MCF 10A (cell line): ENCODE results near the gene EIF4G2. TPM values are rescaled to one million over a fixed set of nuclear protein-coding genes. Genes with fewer than 3 reads are reported as not detected.

Experiments
- BruUV-seq: library from RNA; stranded (reverse); fragments of 400-500 nt; replicated peaks from 2 replicates; lab custom pipeline; 2021; lab: Mats Ljungman, UMichigan
- CTCF ChIA-PET: fragments of 300-600 bp; sonication (Branson Sonifier 250); formaldehyde crosslinking; extraction: SDS; loops from one replicate; lab custom pipeline; 2021; ENCODE audit warnings: antibody characterized with exemption, inconsistent platforms; lab: Yijun Ruan, JAX
- POLR2A ChIA-PET: fragments of 300-600, 350-650 bp; sonication (Branson Sonifier 250); formaldehyde crosslinking; extraction: SDS; loops from one replicate; lab custom pipeline; 2020; ENCODE audit warnings: antibody characterized with exemption, inconsistent platforms; lab: Yijun Ruan, JAX
- DNase-seq: peaks from one replicate; pipeline ENCODE4 v3.0.0-alpha.2; 2018; ENCODE audit not compliant: unreplicated experiment
- H3K27ac Mint-ChIP-seq: one replicate; pipeline ENCODE4 v1.8.0; 2022; ENCODE audit warnings: mild to moderate bottlenecking, low read depth, mixed read lengths; ENCODE audit not compliant: unreplicated experiment
- H3K27me3 Mint-ChIP-seq: one replicate; pipeline ENCODE4 v1.8.0; 2022; ENCODE audit warnings: mixed read lengths; ENCODE audit not compliant: insufficient read depth, unreplicated experiment
- H3K36me3 Mint-ChIP-seq: one replicate; pipeline ENCODE4 v1.8.0; 2022; ENCODE audit warnings: mild to moderate bottlenecking, moderate library complexity, mixed read lengths; ENCODE audit not compliant: insufficient read depth, unreplicated experiment
- H3K4me1 Mint-ChIP-seq: one replicate; pipeline ENCODE4 v1.8.0; 2022; ENCODE audit warnings: mixed read lengths; ENCODE audit not compliant: insufficient read depth, unreplicated experiment
- H3K4me3 Mint-ChIP-seq: one replicate; pipeline ENCODE4 v1.8.0; 2022; ENCODE audit warnings: mild to moderate bottlenecking, moderate library complexity, mixed read lengths; ENCODE audit not compliant: unreplicated experiment
- H3K9me3 Mint-ChIP-seq: one replicate; pipeline ENCODE4 v1.8.0; 2022; ENCODE audit warnings: mixed read lengths; ENCODE audit not compliant: unreplicated experiment
- intact Hi-C: fragments of 100-400 bp; cut with micrococcal nuclease; formaldehyde crosslinking; loops from 2 replicates; pipeline ENCODE4 v1.14.1; 2022
- total RNA-seq: library from RNA; stranded (reverse); gene quantifications from 2 replicates; pipeline ENCODE4 v1.2.3, GENCODE V29; 2022
- TF ChIP-seq, protein P1 (sequence below): fragments of 200-600 bp; IDR thresholded peaks from one replicate; pipeline ENCODE4 v1.8.0; 2022; ENCODE audit warnings: antibody characterized with exemption, mild to moderate bottlenecking; ENCODE audit not compliant: unreplicated experiment

The EIF4G2 gene
- total RNA-seq, 1 experiment from 2014 or later, result 817 TPM

DNA sequence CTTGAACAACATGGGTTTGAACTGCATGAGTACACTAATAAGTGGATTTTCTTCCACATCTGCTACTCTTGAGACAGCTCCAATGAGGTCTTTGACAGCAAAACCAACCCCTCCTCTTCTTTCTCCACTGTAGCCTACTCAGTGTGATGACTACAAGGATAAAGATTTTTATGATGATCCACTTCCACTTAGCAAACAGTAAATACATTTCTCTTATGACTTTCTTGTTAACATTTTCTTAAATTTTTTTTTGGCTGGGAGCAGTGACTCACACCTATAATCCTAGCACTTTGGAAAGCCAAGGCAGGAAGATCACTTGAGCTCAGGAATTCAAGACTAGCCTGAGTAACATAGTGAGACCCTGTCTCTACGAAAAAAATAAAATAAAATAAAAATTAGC lies 9.9 kb upstream of the EIF4G2 start:
- TF ChIP-seq, protein P1, sequence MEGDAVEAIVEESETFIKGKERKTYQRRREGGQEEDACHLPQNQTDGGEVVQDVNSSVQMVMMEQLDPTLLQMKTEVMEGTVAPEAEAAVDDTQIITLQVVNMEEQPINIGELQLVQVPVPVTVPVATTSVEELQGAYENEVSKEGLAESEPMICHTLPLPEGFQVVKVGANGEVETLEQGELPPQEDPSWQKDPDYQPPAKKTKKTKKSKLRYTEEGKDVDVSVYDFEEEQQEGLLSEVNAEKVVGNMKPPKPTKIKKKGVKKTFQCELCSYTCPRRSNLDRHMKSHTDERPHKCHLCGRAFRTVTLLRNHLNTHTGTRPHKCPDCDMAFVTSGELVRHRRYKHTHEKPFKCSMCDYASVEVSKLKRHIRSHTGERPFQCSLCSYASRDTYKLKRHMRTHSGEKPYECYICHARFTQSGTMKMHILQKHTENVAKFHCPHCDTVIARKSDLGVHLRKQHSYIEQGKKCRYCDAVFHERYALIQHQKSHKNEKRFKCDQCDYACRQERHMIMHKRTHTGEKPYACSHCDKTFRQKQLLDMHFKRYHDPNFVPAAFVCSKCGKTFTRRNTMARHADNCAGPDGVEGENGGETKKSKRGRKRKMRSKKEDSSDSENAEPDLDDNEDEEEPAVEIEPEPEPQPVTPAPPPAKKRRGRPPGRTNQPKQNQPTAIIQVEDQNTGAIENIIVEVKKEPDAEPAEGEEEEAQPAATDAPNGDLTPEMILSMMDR, result no peak
- ChIA-PET POLR2A (interaction anchor here (1.0 to 3.7 kb wide), 3 partner anchors 10 to 82 kb away, joined by 3 to 21 read pairs (median 5); partner anchors contain the start of gene EIF4G2), CTCF (interaction anchor here (0.5 kb wide), 1 partner anchor 82 kb away, joined by 4 read pairs; no protein-coding TSS in a partner anchor)
- H3K9me3 Mint-ChIP-seq, result no peaks in the 10 kb centered on the region
- H3K27me3 Mint-ChIP-seq, result no peaks in the 10 kb centered on the region
- BruUV-seq, result no TSS peak
- peaks cover 7% of the 10 kb centered on the region for H3K4me1 Mint-ChIP-seq
- DNase-seq, result no peak
- H3K4me3 Mint-ChIP-seq, result no peak overlapping the region
- H3K36me3 Mint-ChIP-seq, result no peaks in the 10 kb centered on the region
- intact Hi-C loops, result no loop called here
- H3K27ac Mint-ChIP-seq, result no peak overlapping the region

- peaks cover 11% of the 10 kb centered on the region for H3K4me1 Mint-ChIP-seq
- H3K4me3 Mint-ChIP-seq, result no peak overlapping the region
- no peak for DNase-seq
- TF ChIP-seq, protein P1, result no peak
- ChIA-PET POLR2A (interaction anchor here (1.2 to 4.1 kb wide), 4 partner anchors 9 to 63 kb away, joined by 4 to 18 read pairs (median 4); partner anchors contain the start of genes CTR9 and ZBED5), CTCF (interaction anchor here (1.3 kb wide), 1 partner anchor 23 kb away, joined by 3 read pairs; no protein-coding TSS in a partner anchor)
- peaks cover 4% of the 10 kb centered on the region for H3K36me3 Mint-ChIP-seq
- BruUV-seq, result no TSS peak
- H3K27me3 Mint-ChIP-seq, result no peaks in the 10 kb centered on the region
- H3K27ac Mint-ChIP-seq, result no peak overlapping the region
- H3K9me3 Mint-ChIP-seq, result no peaks in the 10 kb centered on the region
- intact Hi-C loops, result no loop called here
Measured at GRCh38 chr11:10813945-10814344, 5.2 kb upstream of the EIF4G2 start.

DNA sequence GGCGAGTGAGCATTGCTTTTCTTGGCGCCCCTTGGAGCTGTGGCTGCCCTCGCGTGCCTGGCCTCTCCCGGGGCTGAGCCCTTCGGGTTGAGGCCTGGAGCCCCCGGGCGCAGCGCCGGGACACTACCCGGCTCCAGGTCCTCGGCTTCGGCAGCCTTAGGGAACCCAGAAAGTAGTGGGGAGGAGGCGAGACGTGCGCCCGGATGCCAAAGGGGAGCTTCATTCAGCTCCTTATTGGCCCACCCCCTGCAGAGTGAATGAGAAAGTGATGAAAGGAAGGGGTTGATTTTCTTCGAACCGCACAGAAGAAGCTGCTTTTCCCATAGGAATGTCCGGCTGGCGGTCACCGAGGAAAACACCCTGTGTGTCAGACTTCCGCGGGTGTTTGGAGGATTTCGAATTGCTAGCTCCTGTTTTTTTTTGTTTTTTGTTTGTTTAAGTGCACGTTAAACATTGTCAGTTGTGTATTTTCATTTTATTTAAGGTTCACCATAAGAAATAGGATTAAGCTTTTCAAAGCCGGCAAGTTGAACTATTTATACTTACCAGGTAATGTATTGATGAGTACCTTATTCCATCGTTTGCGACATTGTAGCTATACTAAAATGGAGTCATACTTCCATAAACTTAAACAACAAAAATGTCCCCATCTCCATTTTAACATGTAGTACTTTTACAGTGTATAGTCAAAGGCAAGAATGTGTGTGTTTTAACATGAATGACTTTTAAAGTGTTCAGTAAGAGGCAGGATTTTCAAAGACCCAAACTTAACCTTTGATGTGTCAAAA lies 841 bp upstream of the EIF4G2 start:
- intact Hi-C loops, result loop anchor here (2.0 kb wide), 1 partner anchor 121 kb away; no protein-coding TSS in a partner anchor
- ChIA-PET CTCF (interaction anchor here (0.6 to 1.5 kb wide), 12 partner anchors 11 to 348 kb away, joined by 3 to 7 read pairs (median 3); no protein-coding TSS in a partner anchor), POLR2A (interaction anchor here (0.6 to 5.3 kb wide), 73 partner anchors 9 to 1868 kb away, joined by 3 to 301 read pairs (median 4); partner anchors contain the start of genes CTR9, GALNT18, MICAL2 and RNF141)
- peaks cover 45% of the 10 kb centered on the region for H3K36me3 Mint-ChIP-seq
- TF ChIP-seq, protein P1, result no peak
- no peaks in the 10 kb centered on the region for H3K27me3 Mint-ChIP-seq
- H3K9me3 Mint-ChIP-seq, result no peaks in the 10 kb centered on the region
- H3K27ac Mint-ChIP-seq, result peak overlapping the region; percentile 97
- TSS peak; percentile 77 for BruUV-seq
- H3K4me1 Mint-ChIP-seq, result peaks cover 4% of the 10 kb centered on the region
- H3K4me3 Mint-ChIP-seq, result peak overlapping the region; percentile 89
- DNase-seq, result peak; percentile 69

DNA sequence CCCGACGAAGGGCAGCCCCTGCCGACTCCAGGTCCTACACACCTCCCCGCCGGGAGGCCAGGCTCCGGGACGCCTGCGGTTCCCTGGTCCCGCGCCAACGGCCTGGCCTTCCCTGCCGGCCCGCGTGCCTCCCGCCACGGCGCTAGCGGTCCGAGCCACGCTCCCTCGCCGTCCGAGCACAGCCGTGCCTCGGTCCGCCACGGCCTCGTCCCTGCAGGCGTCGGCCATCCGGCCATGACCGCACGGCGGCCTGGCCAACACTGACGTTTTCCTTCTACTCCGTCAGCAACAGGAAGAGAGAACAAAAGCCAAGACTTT lies 532 bp downstream of the EIF4G2 start:
- TSS peak; percentile 46 for BruUV-seq
- ChIA-PET CTCF (interaction anchor here (0.6 to 1.2 kb wide), 6 partner anchors 10 to 750 kb away, joined by 3 to 7 read pairs (median 3); partner anchors contain the start of gene ZBED5), POLR2A (interaction anchor here (0.6 to 5.3 kb wide), 42 partner anchors 10 to 1844 kb away, joined by 3 to 301 read pairs (median 6); partner anchors contain the start of genes ADM, CTR9, GALNT18 and SBF2)
- peaks cover 4% of the 10 kb centered on the region for H3K4me1 Mint-ChIP-seq
- peak overlapping the region; percentile 97 for H3K27ac Mint-ChIP-seq
- no peak for DNase-seq
- peaks cover 58% of the 10 kb centered on the region for H3K36me3 Mint-ChIP-seq
- H3K4me3 Mint-ChIP-seq, result peak overlapping the region; percentile 89
- TF ChIP-seq, protein P1, result no peak
- intact Hi-C loops, result loop anchor here (1.0 to 2.0 kb wide), 3 partner anchors 50 to 123 kb away; partner anchors contain the start of gene ZBED5
- no peaks in the 10 kb centered on the region for H3K9me3 Mint-ChIP-seq
- H3K27me3 Mint-ChIP-seq, result no peaks in the 10 kb centered on the region
